SK-N-DZ (cell line): Measurements from ENCODE around the gene C12orf56.
"Not testable (repeated sequence)": the region's sequence is repeated elsewhere in the genome, so short reads cannot be mapped to it uniquely, and the experiment has no call there.

Experiments used
- DNase-seq: peaks from one replicate; pipeline ENCODE4 v3.0.0-alpha.2; 2015; ENCODE audit warnings: low spot score
- small RNA-seq, 2 experiments: library from RNA; depleted of rRNA; stranded (forward); fragments of <200 nt; gene quantifications; one replicate each; pipeline ENCODE3, GENCODE V24; 2014

C12orf56 gene

GRCh38 chr12:64236549-64236948 lies 154.0 kb downstream of the C12orf56 start:
- DNase-seq, result peak; percentile 17

DNA sequence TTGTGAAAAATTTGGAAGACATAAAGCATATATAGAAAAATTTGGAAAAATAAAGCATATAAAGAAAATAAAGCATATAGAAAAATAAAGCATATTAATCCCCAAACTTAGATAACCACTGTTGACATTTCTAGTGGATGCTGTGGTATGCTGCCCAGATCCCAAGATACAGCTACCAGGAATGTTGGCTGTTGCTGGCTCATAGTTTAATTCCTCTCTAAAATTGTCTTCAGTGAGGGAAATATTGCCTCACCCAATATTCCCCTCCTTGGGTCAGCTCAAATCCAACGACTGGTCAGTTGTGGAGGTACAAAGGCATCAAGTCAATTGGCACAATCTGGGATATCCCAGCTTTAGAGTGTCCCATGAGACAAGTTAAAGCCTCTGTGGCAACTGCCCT lies 158.4 kb downstream of the C12orf56 start:
- DNase-seq, result no peak

DNA sequence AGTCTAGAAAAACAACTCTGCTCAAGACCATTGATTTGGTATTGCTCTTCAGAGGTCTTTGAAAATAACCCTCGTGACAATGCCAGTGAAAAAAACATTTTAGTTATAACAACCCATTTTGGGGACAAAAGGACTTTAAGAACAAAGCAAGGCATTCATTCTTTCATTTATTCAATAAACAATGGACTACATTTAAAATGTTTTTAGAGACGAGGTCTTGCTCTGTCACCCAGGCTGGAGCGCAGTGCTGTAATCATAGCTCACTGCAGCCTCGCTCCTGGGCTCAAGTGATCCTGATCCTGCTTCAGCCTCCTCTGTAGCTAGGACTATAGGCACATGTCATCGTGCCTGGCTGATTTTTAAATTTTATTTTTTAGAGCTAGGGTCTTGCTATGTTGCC lies 160.8 kb downstream of the C12orf56 start:
- DNase-seq, result no peak

DNA sequence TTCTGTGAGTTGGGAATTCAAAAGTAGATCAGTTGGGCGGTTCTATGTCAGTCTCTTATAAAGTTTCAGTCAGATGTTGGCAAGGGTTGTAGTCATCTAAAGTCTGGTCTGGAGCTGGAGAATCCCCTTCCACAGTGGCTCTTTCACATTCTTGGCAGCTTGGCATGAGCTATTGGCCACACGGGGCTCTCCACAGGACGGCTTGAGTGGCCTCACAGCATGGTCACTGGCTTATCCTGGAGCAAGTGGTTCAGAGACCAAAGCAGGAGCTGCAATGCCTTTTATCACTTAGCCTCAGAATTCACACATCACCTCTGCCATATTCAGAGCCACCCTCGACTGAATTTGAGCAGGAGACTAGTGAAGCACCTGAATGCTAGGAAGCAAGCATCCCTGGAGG lies 161.3 kb downstream of the C12orf56 start:
- DNase-seq, result no peak

- no peak for DNase-seq
Measured at GRCh38 chr12:64225626-64226025, 164.9 kb downstream of the C12orf56 start.

- peak; percentile 91 for DNase-seq
Measured at GRCh38 chr12:64222009-64222765, 168.4 kb downstream of the C12orf56 start, which contains the start of gene KICS2. KICS2 (minus strand) TSS chr12:64222296; CDS start chr12:64222237, 59 bp downstream.

DNA sequence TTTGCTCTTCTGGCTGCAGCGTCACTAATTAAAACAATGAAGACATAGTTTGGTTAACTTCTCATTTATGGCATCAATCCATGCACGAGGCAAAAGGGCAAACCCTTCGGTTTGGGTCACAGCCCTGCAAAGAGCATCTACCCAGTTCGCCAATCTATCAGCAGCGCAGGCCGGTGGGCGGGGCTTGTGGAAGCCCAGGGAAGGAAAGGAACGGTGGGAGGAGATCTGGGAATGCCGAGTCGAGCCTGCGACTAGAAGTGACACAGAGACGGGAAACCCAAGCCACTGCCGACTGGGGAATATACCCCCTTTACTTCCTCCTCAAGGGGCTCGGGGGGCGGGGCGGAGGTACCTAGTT lies 168.9 kb downstream of the C12orf56 start:
- peak; percentile 90 for DNase-seq

DNA sequence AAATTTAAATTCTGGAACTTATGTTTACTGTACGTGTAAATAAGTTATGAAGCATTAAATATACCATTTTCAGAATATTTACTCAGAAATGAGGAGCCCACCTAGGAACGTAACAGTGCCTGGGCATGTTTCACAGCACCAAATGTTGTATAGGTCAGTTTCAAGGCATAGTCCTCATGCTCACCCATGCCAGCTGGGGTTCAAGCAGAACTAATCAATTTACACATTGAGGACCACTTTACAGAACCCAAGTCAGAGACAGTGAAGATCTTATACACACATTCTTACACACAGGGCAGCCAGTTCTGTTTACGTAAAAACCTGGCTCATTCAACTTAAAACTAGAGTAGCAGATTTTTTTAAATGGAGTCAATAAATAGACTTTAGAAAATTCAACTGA lies 170.5 kb downstream of the C12orf56 start:
- DNase-seq, result no peak

DNA sequence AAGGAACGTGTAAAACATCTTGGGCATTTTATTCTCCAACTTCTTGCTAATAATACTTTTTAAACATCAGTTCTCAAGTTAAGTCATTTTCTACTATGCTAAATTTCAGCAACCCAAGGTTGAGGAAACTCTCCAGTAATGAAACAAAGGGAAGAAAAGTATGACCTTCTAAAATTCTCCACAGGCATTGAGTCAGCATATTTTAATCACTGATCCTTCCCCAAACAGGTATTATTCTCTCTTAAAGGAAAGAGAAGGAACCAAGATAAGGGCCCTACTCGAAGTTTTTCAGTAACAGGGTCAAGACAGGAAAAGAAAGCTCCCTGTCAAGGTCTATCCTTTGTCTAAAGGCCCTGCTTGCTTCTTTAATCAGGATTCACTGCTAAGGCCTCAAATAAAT lies 171.4 kb downstream of the C12orf56 start:
- DNase-seq, result no peak

- DNase-seq, result no peak
Measured at GRCh38 chr12:64218597-64218996, 172.0 kb downstream of the C12orf56 start.

DNA sequence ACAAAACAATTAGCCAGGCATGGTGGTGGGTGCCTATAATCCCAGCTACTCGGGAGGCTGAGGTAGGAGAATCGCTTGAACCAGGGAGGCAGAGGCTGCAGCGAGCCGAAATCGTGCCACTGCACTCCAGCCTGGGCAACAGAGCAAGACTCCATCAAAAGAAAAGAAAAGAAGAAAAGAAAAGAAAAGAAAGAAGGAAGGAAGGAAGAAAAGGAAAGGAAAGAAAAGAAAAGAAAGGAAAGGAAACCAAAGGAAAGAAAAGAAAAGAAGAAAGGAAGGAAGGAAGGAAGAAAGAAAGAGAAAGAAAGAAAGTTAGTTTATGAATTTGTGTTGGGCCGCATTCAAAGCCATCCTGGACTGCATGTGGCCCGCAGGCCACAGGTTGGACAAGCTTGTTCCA lies 172.9 kb downstream of the C12orf56 start:
- DNase-seq, result not testable (repeated sequence)

DNA sequence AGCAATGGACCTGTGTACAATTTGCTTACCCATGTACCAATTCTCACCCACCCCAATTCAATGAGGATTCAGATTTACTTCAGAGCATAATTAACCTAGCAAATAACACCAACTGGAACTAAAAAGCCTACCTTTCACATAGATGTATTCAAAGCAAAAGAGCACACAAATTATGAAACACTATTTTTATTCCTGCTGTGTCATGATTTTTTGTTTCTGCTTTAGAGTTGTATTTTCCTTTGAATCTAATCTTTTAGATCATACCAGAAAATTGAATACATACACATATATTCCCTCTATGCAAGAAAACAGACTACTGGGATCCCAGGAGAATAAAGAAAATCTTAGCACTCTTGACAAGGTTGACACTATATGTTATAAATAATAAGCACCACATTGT lies 174.3 kb downstream of the C12orf56 start:
- no peak for DNase-seq

Small RNA genes lying within 50 kb of the gene (small RNA-seq; reads per million reads assigned to genes)
- 0 to 0.08 reads per million in 2 experiments for gene RF01210
- 0 to 0.04 reads per million in 2 experiments for gene RNU5A-7P
